ENCODE data around the gene RAC3.
"Not testable (repeated sequence)": the region's sequence is repeated elsewhere in the genome, so short reads cannot be mapped to it uniquely, and the experiment has no call there.

RAC3 gene

DNA sequence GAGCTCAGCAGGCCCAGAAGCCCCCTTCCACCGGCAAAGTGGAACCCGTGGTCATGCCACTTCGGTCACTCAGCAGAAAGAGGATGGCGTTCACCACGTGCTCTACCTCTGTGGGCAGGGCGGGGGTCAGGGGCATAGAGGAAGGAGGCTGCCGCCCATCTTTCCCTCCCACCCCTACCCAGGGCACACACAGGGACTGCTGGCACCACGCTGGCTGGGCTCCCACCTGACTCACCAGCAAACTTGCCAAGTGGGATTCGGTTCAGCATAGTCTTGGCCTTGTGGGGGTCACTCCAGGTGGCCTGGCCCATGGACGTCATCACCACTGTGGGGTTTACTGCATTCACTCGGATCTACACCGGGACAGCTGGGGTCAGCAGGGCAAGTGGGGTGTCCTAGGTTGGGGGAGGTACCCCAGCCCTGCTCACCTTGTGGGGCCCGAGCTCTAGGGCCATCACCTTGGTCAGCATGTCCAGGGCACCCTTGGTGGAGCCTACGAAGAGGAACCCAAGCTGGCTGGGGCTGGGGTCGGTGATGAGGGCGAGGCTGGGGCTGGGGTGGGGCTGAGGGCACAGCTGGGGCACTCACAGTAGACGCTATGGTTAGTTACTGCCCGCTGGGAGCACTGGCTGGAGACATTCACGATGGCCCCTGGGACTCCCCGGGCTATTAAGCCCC lies 4.6 kb downstream of the RAC3 start:
- Histone ChIP-seq H3K4me3 (peak overlapping the region in 3 of 7 experiments; percentile 60 to 74 (median 65)), H3K27ac (peak overlapping the region in 3 of 21 experiments; percentile 80 to 82 (median 82))

DNA sequence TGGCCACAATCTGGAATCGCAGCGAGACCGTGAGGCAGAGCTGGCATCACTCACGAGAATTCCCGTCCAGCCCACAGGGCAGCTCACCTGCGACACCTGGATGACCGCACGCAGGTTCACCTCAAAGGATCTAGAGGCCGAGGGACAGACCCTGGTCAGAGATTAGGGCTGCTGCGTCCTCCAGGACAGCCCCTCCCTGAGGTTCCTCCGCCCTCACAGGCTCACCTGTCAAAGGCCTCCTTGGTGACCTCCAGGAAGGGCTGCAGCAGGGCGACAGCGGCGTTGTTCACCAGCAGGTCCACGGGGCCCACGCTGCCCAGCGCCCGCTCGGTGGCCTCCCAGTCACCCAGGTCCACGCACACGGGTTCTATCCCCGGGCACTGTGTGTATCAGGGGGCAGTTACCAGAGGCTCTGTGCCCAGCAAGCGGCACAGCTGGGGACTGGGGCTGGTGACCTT lies 5.2 kb downstream of the RAC3 start:
- H3K27ac ChIP-seq: peak overlapping the region; percentile 52 to 95 (median 85)

DNA sequence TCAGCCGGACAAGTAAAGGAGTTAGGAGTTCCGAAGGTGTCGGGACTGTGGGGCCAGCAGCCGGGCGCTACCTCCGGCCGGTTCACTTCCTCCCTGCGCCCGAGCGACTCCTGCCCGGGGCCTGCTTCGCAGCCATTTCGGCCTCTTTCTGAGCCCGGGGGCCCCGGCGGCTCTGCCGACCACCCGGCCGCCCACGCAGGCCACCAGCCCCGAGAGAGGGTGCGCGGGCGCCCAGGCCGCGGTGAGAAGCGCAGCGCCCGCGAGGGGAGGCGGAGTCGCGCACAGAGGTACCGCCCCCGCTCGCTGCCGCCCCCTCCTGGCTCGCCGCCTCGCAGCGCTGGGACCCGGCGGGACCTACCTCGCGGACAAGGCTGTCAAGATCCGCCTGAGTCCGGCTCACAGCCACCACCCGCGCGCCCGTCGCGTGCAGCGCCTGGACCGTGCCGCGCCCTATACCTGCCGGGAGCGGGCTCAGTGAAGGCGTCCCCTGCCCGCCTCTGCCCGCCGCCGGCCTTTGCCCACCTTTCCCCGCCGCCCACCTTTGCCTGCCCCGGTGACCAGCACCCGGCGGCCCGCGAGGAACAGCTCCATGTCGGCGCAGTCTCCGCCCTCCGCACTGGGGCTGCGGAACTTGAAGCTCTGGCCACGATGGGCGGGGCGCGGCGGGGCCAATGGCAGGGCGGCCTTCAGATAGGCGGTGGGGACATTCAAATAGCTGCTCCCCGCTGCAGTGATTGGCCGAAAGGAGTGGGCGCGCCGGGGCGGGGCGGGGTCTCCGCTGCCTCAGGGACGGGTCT lies 5.8 kb downstream of the RAC3 start, which contains the start of gene DCXR:
DCXR (minus strand) TSS at position 606 of the 797 bp plus-strand sequence; CDS start at position 591, 15 bp downstream.
- peak within 1 kb of the TSS; percentile 27 to 74 (median 60) for H3K4me3 ChIP-seq
- H3K27ac ChIP-seq: peak within 1 kb of the TSS; percentile 52 to 95 (median 85)

More for the DNA sequence above, 5.2 kb downstream of the RAC3 start:
- H3K4me3 ChIP-seq: peak overlapping the region; percentile 27 to 74 (median 60)

DNA sequence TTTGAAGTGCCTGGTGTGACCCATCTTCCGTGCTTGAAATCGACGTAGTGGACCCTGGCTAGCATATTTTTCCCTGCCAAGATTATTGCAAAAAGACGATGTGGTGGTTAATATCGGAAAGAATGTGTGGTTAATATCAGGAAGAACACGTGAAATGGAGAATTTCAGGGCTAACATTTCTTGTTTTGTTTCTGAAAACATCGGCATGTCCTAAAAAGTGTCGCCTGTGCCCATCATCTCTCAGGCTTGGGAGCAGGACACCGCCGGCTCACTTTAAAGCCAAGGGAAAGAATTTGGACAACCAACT lies 6.4 kb downstream of the RAC3 start:
- peak overlapping the region in 9 of 21 experiments; percentile 65 to 90 (median 82) for H3K27ac ChIP-seq
- peak overlapping the region; percentile 27 to 74 (median 60) for H3K4me3 ChIP-seq

DNA sequence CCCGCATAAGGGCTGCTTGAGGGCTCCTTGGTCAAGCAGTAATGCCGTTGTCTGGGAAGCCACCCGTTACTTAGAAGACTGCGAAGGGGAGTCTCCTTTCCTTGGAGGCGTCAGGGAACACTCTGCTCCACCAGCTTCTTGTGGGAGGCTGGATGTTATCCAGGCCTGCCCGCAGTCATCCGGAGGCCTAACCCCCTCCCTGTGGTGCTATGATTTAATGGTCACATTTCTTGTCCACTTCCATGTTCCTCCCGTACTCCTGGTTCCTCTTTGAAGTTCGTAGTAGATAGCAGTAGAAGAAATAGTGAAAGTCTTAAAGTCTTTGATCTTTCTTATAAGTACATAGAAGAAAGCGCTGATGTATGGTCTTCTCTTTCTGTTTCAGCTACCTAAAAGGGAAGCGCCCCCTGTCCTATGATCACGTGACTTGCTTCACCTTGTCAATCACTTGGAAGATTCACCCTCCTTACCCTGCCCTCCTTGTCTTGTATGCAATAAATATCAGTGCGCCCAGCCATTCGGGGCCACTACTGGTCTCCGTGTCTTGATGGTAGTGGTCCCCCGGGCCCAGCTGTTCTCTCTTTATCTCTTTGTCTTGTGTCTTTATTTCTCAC lies 7.4 kb downstream of the RAC3 start:
- H3K4me3 ChIP-seq, H3K27ac ChIP-seq: not testable (repeated sequence)

DNA sequence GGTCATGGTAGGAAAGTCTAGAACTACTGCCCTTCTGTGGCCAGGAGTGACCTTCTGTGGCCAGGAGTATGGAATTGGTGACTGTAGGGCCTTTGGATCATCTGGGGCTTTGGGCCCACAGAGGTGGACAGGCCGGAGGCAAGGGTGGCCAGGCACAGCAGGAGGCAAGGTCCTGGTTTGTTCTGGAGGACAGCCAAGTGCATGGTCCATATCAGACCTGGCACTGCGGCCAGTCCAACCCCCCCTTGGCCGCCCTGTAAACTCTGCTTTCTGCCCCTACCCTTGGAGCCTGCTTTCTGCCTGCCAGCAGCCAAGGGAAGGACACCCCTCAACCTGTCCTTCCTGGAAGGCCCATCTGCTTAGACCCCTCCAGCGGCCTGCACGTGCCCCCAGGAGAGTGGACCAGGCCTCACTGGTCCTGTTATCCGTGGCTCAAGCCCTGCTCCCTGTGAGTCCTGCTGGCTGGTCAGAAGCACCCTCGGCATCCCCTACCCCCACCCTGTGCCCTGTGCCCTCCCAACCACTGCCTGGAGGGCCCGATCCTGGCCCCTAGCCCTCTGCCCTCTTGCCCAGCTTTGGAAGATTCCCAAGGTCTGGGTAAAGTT lies 8.3 kb downstream of the RAC3 start:
- no peak overlapping the region for H3K4me3 ChIP-seq
- H3K27ac ChIP-seq: no peak overlapping the region

DNA sequence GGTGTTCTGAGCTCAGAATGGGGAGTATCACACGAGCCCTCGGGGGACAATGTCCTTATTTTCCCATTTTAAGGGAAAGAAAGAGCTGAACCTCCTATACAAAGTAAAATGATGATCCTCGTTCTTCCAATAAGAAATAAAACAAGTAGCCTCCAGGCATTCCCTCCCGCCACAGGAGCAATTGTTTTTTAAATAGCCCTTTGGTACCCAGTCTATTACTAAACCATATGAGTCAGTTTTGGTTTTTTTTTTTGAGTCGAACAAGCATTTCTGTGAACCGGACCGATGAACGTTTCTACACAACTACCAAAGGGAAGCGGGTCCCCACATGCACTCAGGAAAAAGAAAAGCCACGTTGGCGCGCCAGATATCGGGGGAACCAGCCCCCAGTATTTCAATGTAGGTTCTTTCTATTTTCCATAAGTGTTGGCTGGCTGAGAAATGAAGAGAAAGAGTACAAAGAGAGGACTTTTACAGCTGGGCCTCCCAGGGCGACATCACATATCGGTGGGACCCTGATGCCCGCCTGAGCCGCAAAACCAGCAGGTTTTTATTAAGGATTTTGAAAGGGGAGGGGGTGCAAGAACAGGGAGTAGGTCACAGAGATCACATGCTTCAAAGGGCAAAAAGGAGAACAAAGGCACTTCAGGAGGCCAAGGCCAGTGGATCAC lies 9.8 kb downstream of the RAC3 start:
- Histone ChIP-seq H3K4me3 (no peak overlapping the region), H3K27ac (no peak overlapping the region)

DNA sequence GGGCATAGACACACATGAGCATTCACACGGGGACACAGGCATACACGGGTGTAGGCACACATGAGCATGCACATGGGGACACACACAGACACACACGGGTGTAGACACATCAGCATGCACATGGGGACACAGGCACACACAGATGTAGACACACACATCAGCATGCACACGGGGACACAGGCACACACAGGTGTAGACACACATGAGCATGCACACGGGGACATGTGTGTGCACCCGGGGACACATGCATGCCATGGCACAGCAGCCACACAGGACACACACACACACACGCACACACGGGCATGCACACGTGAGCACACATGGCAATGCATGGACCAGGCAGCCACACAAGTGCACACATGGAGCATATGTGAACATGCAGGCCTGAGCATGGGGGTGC lies 11.2 kb downstream of the RAC3 start:
- Histone ChIP-seq H3K4me3 (no peak overlapping the region), H3K27ac (no peak overlapping the region)

DNA sequence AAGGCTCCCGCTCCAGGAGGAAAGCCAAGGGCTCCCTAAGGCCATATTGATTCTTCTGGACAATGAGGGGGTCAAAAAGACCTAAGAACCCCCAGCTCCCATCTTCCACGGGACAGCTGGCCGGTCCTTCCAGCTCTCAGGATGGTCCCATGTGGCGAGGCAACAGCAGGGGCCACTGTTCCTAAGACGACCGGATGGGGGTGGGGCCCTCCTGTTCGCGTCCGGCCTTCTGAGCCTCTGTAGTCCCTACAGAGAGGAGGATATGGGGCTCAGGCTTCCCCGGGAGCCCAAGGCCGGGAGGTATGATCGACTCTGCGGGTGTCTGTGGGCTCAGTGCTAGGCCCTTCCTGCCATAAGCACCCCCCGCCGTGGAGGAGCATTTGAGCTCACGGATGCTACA lies 12.0 kb downstream of the RAC3 start:
- Histone ChIP-seq H3K27ac (no peak overlapping the region), H3K4me3 (no peak overlapping the region)

DNA sequence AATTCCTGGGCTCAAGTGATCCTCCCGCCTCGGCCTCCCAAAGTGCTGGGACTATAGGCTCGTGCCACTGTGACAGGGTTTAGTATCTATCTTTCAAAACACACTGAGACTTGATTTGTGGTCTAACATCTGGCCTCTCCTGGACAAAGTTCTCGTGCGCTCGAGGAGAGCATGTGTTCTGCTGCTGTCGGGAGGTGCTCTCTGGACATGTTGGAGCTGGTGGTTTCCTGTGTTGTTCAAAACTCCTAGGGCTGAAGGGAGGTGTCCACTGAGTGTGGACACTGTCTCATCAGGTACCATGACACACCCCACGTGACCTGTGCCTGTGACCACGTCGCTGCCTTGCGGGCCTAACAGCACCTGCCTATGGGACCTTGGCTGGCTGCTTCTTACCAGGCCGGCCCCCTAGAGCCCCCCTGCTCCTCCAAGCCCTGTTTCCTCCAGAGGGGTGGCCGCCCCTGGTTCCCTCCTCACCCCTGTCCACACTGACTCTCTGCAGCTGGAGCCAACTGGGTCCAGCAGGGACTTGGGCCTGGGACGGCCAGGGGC lies 14.5 kb downstream of the RAC3 start:
- Histone ChIP-seq H3K27ac (no peak overlapping the region), H3K4me3 (no peak overlapping the region)

DNA sequence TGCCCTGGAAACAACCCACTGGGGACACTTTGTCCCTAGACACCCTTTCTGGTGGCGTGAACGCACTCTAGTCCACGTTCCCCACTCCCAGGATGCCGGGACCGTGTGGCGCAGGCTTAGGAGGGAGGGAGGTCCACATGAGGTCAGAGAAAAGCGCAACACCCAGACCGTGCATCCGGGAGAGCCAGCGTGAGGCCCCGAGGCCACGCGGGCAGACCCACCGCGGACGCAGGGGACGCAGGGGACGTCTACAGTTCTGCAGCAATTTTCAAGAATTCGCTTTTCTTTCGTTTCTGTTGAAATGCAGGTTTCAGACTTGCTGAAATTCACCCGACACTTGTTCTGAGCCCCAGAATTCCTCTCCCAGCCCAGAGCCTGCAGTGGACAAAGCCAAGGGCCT lies 15.4 kb downstream of the RAC3 start:
- H3K27ac ChIP-seq: no peak overlapping the region

DNA sequence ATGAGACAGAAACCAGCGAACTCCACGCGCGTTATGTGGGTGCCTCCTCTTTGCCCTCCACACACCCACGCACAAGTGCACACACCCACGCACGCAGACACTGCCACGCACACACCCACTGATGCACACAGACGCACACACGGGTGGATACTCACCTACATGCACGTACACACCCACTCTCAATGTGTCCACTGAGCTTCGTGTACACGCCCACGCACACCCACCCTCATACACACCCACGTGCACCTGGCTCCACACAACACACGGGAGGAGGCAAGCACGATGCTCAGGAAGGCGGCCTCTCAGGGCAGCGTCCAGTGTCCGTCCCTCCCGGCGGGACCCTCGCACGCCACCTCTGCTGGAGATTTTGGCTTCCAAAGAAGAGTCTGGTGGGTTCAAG lies 15.9 kb downstream of the RAC3 start:
- H3K27ac ChIP-seq: no peak overlapping the region

More for the DNA sequence above, 15.4 kb downstream of the RAC3 start:
- H3K4me3 ChIP-seq: no peak overlapping the region

DNA sequence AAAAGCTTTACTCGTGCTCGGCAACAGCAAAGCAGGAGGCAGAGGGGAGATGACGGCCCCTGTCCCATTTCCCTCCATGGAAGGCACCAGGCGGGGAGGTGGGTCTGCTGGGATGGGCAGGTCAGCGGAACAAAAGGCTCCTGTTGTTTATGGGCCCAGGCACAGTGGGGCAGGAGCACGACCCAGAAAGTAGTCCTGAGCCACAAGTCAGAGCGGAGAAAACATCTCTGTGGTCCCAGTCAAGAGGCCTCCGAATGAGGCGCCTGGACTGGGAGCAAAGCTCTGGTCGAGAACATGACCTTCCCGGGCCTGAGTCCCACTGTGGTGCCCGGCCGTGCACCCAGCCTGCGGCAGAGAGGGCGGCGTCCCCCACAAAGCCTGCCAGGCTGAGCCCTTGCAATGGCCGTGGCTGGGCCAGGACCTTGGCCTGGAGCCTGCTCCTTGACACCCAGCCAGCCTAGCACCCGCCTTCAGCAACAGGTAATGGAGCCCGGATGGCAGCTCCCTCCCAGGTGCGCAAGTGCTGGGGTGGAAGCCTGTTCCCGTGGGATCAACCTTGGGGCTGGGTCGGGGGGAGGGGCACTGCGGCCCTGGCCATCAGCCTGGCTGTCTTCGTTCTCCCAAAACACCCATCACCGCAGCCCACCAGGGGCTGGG lies 16.6 kb downstream of the RAC3 start:
- no peak overlapping the region for H3K27ac ChIP-seq
- no peak overlapping the region for H3K4me3 ChIP-seq

More for the DNA sequence above, 15.9 kb downstream of the RAC3 start:
- H3K4me3 ChIP-seq: no peak overlapping the region

DNA sequence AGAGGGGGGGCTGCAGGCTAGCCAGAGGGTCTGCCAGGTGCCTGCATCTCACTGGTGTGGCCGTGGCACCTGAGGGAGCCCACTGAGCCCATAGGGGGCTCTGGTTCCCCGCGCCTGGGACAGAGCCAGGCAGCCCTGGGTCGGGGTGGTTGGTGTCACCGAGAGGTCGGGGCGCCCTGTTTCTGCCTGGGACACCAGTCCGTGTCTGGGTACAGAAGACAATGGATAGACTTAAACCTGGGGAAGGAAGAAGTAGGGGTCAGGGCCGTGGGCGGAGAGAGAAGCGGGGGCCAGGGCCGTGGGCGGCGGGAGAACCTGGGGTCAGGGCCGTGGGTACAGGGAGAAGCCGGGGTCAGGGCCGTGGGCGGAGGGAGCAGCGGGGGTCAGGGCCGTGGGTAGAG lies 17.1 kb downstream of the RAC3 start:
- H3K4me3 ChIP-seq: no peak overlapping the region
- no peak overlapping the region for H3K27ac ChIP-seq

DNA sequence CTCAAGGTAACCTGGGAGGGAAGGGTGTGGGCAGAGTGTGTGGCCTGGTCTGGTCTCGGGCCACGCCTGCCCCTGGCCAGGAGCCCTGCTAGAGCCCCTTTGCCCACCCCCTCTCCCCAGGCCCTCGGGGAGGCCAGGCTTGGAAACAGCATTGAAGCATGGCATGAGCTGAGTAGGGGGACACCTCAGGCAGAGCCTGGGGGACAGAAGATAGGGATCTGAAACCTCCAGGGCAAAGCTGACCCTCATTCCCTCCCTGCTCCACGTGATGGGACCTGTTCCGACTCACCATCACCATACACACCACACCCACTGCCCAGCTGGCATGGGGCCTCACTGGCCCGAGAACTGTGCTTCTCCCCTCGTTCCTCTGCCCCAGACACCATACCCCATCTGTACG lies 17.6 kb downstream of the RAC3 start:
- H3K27ac ChIP-seq: no peak overlapping the region
- H3K4me3 ChIP-seq: no peak overlapping the region

DNA sequence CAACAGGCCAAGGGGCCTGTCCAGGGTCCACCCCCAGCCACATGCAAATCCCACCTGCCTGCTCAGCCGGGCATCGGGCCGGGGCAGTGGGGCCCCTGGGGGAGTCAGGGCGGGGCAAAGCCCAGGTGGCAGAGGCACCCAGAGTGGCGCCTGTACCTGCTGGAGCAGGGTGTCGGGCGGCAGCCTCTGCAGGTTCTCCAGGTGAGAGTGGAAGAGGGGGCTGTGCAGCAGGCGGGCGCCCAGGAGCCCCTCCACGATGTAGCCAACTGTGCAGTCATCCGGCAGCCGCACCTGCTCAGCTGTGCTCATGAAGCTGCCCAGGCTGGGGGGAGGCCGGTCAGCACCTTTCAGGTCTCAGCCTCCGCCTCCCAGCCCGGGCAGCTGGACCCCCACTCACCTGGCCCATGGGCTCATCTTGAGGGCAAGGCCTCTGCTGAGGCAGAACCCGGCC lies 18.1 kb downstream of the RAC3 start:
- no peak overlapping the region for H3K27ac ChIP-seq
- no peak overlapping the region for H3K4me3 ChIP-seq

DNA sequence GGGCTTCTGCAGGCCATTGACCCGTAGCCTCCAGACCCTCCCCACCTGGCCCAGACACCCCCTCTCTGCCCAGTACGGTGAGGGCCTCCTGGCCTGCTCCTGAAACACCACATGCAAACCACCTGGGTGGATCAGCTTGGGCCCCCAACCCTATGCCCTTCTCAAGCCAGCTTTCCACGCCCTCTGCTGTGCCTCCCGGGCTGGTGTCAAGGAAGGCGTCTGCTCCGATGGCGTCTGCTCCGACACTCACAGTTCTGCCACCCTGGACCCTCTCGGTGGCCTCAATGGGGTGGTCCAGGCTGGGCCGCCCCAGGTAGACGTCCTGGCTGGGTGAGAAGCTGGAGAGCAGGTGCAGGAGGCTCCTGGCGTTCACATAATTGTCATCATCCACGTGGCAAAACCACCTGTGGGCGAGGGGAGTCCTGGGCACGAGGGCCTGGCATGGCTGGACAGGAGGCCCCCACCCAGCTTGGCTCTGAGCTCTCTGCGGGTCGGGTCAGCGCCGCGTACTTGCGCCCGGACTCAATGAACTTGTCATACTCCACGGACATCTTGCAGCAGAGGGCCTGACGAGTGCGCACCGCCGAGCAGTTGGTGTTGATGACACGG lies 18.8 kb downstream of the RAC3 start:
- H3K27ac ChIP-seq: peak overlapping the region in 13 of 21 experiments; percentile 55 to 91 (median 82)

More for the DNA sequence above, 18.8 kb downstream of the RAC3 start:
- H3K4me3 ChIP-seq: peak overlapping the region in 5 of 7 experiments; percentile 67 to 88 (median 83)
